Measurements from ENCODE around the gene ARMC7.

The ARMC7 gene

DNA sequence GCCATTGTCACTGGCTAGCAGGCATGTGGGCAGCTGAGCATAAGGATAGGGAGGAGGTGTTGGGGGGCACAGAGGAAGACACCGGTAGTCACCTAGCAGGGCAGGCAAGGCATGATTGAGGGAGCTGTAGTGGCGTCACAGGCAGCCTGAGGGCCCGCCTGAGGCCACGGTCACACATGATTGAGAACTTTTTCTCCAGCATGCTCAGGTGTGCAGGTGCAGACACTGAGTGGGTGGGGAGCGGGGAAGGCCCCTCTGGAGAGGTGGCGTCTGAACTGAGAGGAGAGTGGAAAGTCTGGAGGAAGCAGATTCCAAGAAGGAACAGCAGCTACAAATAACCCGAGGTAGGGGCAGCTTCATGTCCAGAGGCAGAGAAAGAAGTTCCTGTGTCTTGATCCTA lies 10.9 kb upstream of the ARMC7 start:
- Histone ChIP-seq H3K4me3 (ENCODE audit: control insufficient read depth in 1 of 7, extremely low read depth in 1 of 7, insufficient read depth in 4 of 7, low read depth in 2 of 7, low read length in 6 of 7) (no peak overlapping the region), H3K27me3 (replicated peaks in 2 of 5; ENCODE audit: control insufficient read depth in 4 of 5, insufficient read depth in 5 of 5, low read length in 4 of 5) (no peaks in the 10 kb centered on the region), H3K27ac (ENCODE audit: insufficient read depth in 1 of 2, low read depth in 1 of 2, low read length in 2 of 2, poor library complexity in 1 of 2, severe bottlenecking in 2 of 2) (no peak overlapping the region), H3K36me3 (ENCODE audit: control insufficient read depth in 4 of 4, insufficient read depth in 4 of 4, low read length in 3 of 4) (peaks cover 2 to 35% (median 20%) of the 10 kb centered on the region in 4 experiments), H3K4me1 (ENCODE audit: control extremely low read depth in 1 of 4, control insufficient read depth in 4 of 4, insufficient read depth in 4 of 4, low read length in 3 of 4) (peaks cover 0 to 33% (median 21%) of the 10 kb centered on the region in 4 experiments), H3K9me3 (ENCODE audit: control extremely low read depth in 1 of 5, control insufficient read depth in 4 of 5, insufficient read depth in 2 of 5, low read depth in 1 of 5, low read length in 4 of 5) (no peaks in the 10 kb centered on the region)
- no peak for DNase-seq
- ChIA-PET POLR2A (no interaction called here), CTCF (interaction anchor here (0.7 to 1.2 kb wide), 3 partner anchors 10 to 30 kb away, joined by 3 to 4 read pairs (median 3); partner anchors contain the start of gene SLC16A5)
- 91% methylated on average over 6 of the region's 7 CpGs for WGBS (ENCODE audit: insufficient coverage)

DNA sequence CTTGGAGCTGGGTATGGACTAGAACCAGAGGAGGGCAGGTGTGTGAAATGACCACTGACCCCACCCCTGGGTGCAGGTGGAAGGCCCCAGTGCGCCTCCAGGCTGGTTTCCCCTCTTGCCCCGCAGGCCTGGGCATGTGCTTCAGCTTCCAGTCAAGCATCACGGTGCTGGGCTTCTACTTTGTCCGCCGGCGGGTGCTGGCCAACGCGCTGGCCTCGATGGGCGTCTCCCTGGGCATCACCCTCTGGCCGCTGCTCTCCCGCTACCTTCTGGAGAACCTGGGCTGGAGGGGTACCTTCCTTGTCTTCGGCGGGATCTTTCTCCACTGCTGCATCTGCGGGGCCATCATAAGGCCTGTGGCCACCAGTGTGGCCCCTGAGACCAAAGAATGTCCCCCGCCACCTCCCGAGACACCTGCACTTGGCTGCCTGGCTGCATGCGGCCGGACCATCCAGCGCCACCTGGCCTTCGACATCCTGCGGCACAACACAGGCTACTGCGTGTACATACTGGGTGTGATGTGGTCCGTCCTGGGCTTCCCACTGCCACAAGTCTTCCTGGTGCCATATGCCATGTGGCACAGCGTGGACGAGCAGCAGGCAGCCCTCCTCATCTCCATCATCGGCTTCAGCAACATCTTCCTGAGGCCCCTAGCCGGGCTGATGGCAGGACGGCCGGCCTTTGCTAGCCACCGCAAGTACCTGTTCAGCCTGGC lies 9.7 kb upstream of the ARMC7 start:
- no peaks in the 10 kb centered on the region for H3K9me3 ChIP-seq (ENCODE audit: control extremely low read depth in 1 of 5, control insufficient read depth in 4 of 5, insufficient read depth in 2 of 5, low read depth in 1 of 5, low read length in 4 of 5)
- no peak overlapping the region for H3K4me3 ChIP-seq (ENCODE audit: control insufficient read depth in 1 of 7, extremely low read depth in 1 of 7, insufficient read depth in 4 of 7, low read depth in 2 of 7, low read length in 6 of 7)
- CTCF ChIA-PET = interaction anchor here (1.1 to 3.2 kb wide), 2 partner anchors 14 to 45 kb away, joined by 3 to 17 read pairs; no protein-coding TSS in a partner anchor
- H3K4me1 ChIP-seq (ENCODE audit: control extremely low read depth in 1 of 4, control insufficient read depth in 4 of 4, insufficient read depth in 4 of 4, low read length in 3 of 4) = peaks cover 0 to 31% (median 21%) of the 10 kb centered on the region in 4 experiments
- no peaks in the 10 kb centered on the region for H3K27me3 ChIP-seq (replicated peaks in 2 of 5; ENCODE audit: control insufficient read depth in 4 of 5, insufficient read depth in 5 of 5, low read length in 4 of 5)
- DNase-seq = no peak
- no peak overlapping the region for H3K27ac ChIP-seq (ENCODE audit: insufficient read depth in 1 of 2, low read depth in 1 of 2, low read length in 2 of 2, poor library complexity in 1 of 2, severe bottlenecking in 2 of 2)
- POLR2A ChIA-PET = no interaction called here
- H3K36me3 ChIP-seq (ENCODE audit: control insufficient read depth in 4 of 4, insufficient read depth in 4 of 4, low read length in 3 of 4) = peaks cover 2 to 37% (median 22%) of the 10 kb centered on the region in 4 experiments
- WGBS (ENCODE audit: insufficient coverage) = 97% methylated on average over 30 of the region's 31 CpGs

DNA sequence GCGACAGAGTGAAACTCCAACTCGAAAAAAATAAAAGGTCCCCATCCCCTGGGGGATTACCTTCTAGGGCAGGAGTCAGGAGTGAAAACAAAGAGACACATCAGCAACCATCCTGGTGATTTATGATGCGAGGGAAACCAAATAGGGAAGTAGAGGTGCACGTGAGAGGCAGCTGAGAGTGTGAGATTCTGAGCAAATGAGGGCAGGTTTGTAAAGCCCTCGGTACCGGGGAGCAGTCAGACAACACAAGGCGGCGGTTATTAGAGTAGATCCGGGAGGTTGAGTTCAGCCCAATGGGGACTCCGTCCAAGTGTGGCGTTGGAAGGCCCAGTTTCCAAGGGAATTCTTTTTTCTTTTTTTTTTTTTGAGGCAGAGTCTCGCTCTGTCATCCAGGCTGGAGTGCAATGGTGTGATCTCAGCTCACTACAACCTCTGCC lies 7.4 kb upstream of the ARMC7 start:
- H3K4me1 ChIP-seq (ENCODE audit: control extremely low read depth in 1 of 4, control insufficient read depth in 4 of 4, insufficient read depth in 4 of 4, low read length in 3 of 4) = peaks cover 0 to 14% (median 10%) of the 10 kb centered on the region in 4 experiments
- CTCF ChIA-PET = interaction anchor here (0.7 to 3.2 kb wide), 5 partner anchors 12 to 39 kb away, joined by 3 to 17 read pairs (median 5); no protein-coding TSS in a partner anchor
- no peak overlapping the region for H3K27ac ChIP-seq (ENCODE audit: insufficient read depth in 1 of 2, low read depth in 1 of 2, low read length in 2 of 2, poor library complexity in 1 of 2, severe bottlenecking in 2 of 2)
- H3K36me3 ChIP-seq (ENCODE audit: control insufficient read depth in 4 of 4, insufficient read depth in 4 of 4, low read length in 3 of 4) = peaks cover 2 to 36% (median 21%) of the 10 kb centered on the region in 4 experiments
- no peaks in the 10 kb centered on the region for H3K9me3 ChIP-seq (ENCODE audit: control extremely low read depth in 1 of 5, control insufficient read depth in 4 of 5, insufficient read depth in 2 of 5, low read depth in 1 of 5, low read length in 4 of 5)
- DNase-seq = peak; percentile 80 to 95 (median 94)
- peak overlapping the region in 2 of 7 experiments; percentile 5 to 16 for H3K4me3 ChIP-seq (ENCODE audit: control insufficient read depth in 1 of 7, extremely low read depth in 1 of 7, insufficient read depth in 4 of 7, low read depth in 2 of 7, low read length in 6 of 7)
- 2% methylated on average over 9 of the region's 12 CpGs for WGBS (ENCODE audit: insufficient coverage)
- no peaks in the 10 kb centered on the region for H3K27me3 ChIP-seq (replicated peaks in 2 of 5; ENCODE audit: control insufficient read depth in 4 of 5, insufficient read depth in 5 of 5, low read length in 4 of 5)
- POLR2A ChIA-PET = interaction anchor here (0.6 to 1.0 kb wide), 3 partner anchors 12 to 32 kb away, joined by 3 to 6 read pairs (median 4); no protein-coding TSS in a partner anchor

DNA sequence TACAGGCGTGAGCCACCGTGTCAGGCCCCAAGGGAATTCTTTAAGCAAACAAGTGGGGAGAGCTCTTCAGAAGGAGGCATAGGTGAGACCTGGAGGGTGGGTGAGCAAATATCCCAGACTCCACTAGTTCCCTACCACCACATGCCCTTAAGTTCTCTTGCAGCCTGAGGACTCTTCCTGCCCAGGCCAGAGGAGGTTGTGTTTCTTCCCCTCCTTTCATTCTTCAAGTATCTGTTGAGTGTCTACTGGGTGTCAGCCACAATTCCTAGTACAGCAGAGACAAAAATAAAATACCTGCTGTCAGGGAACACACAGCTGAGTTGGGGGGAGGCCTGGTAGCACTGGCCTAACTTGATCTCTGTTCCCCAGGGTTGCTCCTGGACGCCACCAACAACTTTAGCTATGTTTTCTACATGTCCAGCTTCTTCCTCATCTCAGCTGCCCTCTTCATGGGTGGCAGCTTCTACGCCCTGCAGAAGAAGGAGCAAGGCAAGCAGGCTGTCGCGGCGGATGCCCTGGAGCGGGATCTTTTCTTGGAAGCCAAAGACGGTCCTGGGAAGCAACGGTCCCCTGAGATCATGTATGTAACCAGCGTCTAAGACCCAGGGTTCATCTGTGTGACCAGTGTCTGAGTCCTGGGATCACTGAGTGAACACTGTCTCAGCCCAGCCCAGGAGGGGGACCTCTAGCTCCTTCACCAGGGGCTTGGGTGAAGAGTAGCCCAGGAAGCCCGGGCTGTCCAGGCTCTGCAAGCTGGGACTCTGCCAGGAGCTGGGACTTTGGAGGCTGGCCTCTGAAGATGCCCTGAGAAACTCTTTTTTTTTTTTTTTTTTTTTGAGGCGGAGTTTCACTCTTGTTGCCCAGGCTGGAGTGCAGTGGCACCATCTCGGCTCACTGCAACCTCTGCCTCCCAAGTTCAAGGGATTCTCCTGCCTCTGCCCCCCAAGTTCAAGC lies 5.9 kb upstream of the ARMC7 start:
- POLR2A ChIA-PET = interaction anchor here (0.5 to 1.0 kb wide), 2 partner anchors 8 to 18 kb away, joined by 4 to 5 read pairs; no protein-coding TSS in a partner anchor
- WGBS (ENCODE audit: insufficient coverage) = 97% methylated on average over 12 of the region's 14 CpGs
- H3K36me3 ChIP-seq (ENCODE audit: control insufficient read depth in 4 of 4, insufficient read depth in 4 of 4, low read length in 3 of 4) = peaks cover 2 to 24% (median 16%) of the 10 kb centered on the region in 4 experiments
- no peak for DNase-seq
- H3K27me3 ChIP-seq (replicated peaks in 2 of 5; ENCODE audit: control insufficient read depth in 4 of 5, insufficient read depth in 5 of 5, low read length in 4 of 5) = no peaks in the 10 kb centered on the region
- no peaks in the 10 kb centered on the region for H3K9me3 ChIP-seq (ENCODE audit: control extremely low read depth in 1 of 5, control insufficient read depth in 4 of 5, insufficient read depth in 2 of 5, low read depth in 1 of 5, low read length in 4 of 5)
- H3K4me3 ChIP-seq (ENCODE audit: control insufficient read depth in 1 of 7, extremely low read depth in 1 of 7, insufficient read depth in 4 of 7, low read depth in 2 of 7, low read length in 6 of 7) = no peak overlapping the region
- H3K4me1 ChIP-seq (ENCODE audit: control extremely low read depth in 1 of 4, control insufficient read depth in 4 of 4, insufficient read depth in 4 of 4, low read length in 3 of 4) = peaks cover 0 to 22% (median 16%) of the 10 kb centered on the region in 4 experiments
- no peak overlapping the region for H3K27ac ChIP-seq (ENCODE audit: insufficient read depth in 1 of 2, low read depth in 1 of 2, low read length in 2 of 2, poor library complexity in 1 of 2, severe bottlenecking in 2 of 2)
- CTCF ChIA-PET = interaction anchor here (1.0 to 5.2 kb wide), 9 partner anchors 11 to 68 kb away, joined by 3 to 29 read pairs (median 6); partner anchors contain the start of gene SLC16A5

DNA sequence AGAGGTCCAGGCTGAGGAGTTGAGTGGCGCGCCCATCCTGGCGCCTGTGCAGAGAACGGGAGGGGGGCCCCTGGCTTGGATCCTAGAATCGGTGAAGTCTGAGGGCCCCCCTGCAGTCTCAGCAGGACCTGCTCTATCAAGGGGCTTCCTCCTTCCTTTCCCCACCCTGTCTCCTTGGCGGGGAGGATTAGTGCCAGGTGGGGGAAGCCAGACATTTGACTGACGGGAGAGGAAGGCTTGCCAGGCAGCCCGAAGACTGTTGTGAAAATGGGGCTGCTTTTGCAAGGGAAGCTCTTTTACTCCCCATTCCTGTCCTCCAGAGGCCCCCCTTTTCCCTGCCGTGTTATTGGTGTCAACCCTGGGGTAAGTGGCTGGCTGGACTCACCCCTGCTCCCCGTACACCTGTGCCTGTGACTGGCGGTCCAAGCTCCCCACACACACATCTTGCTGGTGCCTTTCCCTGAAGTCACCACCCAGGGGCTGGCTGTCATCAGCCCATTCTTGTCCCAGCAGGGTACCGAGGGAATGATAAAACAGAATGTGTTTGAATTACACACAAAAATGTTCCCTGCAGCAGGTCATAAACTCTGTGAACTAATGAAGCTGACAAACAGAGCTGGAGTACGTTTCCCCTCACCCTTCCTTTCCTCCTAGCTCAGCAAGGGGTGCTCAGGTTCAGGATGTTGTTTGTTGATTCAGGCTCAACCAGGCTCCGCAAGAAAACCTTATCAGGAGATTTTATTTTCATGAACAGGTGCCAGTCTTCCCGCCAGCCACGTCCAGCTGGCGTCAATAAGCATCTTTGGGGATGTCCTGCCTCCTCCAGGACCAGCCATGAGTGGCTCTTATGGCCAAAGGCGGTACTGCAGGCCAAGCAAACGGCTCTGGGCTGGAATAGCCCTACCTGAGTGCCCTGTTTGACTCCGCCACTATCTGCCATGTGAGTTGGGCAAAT lies 4.4 kb upstream of the ARMC7 start:
- peaks cover 0 to 11% (median 5%) of the 10 kb centered on the region in 4 experiments for H3K36me3 ChIP-seq (ENCODE audit: control insufficient read depth in 4 of 4, insufficient read depth in 4 of 4, low read length in 3 of 4)
- H3K9me3 ChIP-seq (ENCODE audit: control extremely low read depth in 1 of 5, control insufficient read depth in 4 of 5, insufficient read depth in 2 of 5, low read depth in 1 of 5, low read length in 4 of 5) = no peaks in the 10 kb centered on the region
- peaks cover 0 to 33% (median 26%) of the 10 kb centered on the region in 4 experiments for H3K4me1 ChIP-seq (ENCODE audit: control extremely low read depth in 1 of 4, control insufficient read depth in 4 of 4, insufficient read depth in 4 of 4, low read length in 3 of 4)
- no peaks in the 10 kb centered on the region for H3K27me3 ChIP-seq (replicated peaks in 2 of 5; ENCODE audit: control insufficient read depth in 4 of 5, insufficient read depth in 5 of 5, low read length in 4 of 5)
- ChIA-PET CTCF (interaction anchor here (0.8 to 5.2 kb wide), 16 partner anchors 9 to 132 kb away, joined by 3 to 29 read pairs (median 8); partner anchors contain the start of gene SLC16A5), POLR2A (interaction anchor here (1.0 to 1.1 kb wide), 2 partner anchors 9 to 78 kb away, joined by 3 to 5 read pairs; partner anchors contain the start of gene SUMO2)
- WGBS (ENCODE audit: insufficient coverage) = 78% methylated on average over 9 of the region's 20 CpGs
- no peak overlapping the region for H3K27ac ChIP-seq (ENCODE audit: insufficient read depth in 1 of 2, low read depth in 1 of 2, low read length in 2 of 2, poor library complexity in 1 of 2, severe bottlenecking in 2 of 2)
- peak in 2 of 3 donors; percentile 40 to 41 for DNase-seq
- H3K4me3 ChIP-seq (ENCODE audit: control insufficient read depth in 1 of 7, extremely low read depth in 1 of 7, insufficient read depth in 4 of 7, low read depth in 2 of 7, low read length in 6 of 7) = no peak overlapping the region

DNA sequence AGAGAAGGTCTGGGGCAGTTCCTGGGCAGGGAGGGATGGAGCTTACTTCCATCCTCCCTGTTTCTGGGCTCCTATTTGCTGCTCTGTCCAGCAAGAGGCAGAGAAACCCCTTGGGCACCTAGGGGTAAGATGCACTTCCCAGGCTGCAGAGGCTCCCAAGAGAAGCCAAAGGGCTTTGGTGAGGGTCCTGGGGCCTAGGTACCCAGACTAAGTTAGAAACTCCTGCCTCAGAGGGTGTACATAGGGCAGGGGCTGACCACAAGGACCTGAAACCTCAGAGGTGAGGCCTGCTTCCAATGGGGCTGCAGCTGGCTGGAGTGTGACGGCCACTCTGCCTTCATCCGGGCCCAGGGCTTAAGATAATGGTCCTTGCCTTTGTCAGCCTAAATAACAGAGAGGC lies 1.6 kb upstream of the ARMC7 start:
- Histone ChIP-seq H3K36me3 (ENCODE audit: control insufficient read depth in 4 of 4, insufficient read depth in 4 of 4, low read length in 3 of 4) (peaks cover 0 to 15% (median 4%) of the 10 kb centered on the region in 4 experiments), H3K4me3 (ENCODE audit: control insufficient read depth in 1 of 7, extremely low read depth in 1 of 7, insufficient read depth in 4 of 7, low read depth in 2 of 7, low read length in 6 of 7) (peak overlapping the region in 1 of 7 experiments; percentile 94), H3K4me1 (ENCODE audit: control extremely low read depth in 1 of 4, control insufficient read depth in 4 of 4, insufficient read depth in 4 of 4, low read length in 3 of 4) (peaks cover 0 to 29% (median 27%) of the 10 kb centered on the region in 4 experiments), H3K9me3 (ENCODE audit: control extremely low read depth in 1 of 5, control insufficient read depth in 4 of 5, insufficient read depth in 2 of 5, low read depth in 1 of 5, low read length in 4 of 5) (no peaks in the 10 kb centered on the region), H3K27ac (ENCODE audit: insufficient read depth in 1 of 2, low read depth in 1 of 2, low read length in 2 of 2, poor library complexity in 1 of 2, severe bottlenecking in 2 of 2) (no peak overlapping the region), H3K27me3 (replicated peaks in 2 of 5; ENCODE audit: control insufficient read depth in 4 of 5, insufficient read depth in 5 of 5, low read length in 4 of 5) (no peaks in the 10 kb centered on the region)
- ChIA-PET POLR2A (no interaction called here), CTCF (interaction anchor here (0.6 to 5.2 kb wide), 7 partner anchors 12 to 93 kb away, joined by 3 to 29 read pairs (median 5); partner anchors contain the start of gene SLC16A5)
- WGBS (ENCODE audit: insufficient coverage) = no CpG with 5 or more reads among the region's 2 CpGs
- no peak for DNase-seq

All from common myeloid progenitor, CD34-positive (primary cell).